Keratinocyte (primary cell): ENCODE data around the gene TOMM22.

Experiments
- CTCF ChIP-seq, 3 experiments: IDR thresholded peaks in 1 of 3; conservative IDR thresholded peaks in 1 of 3; optimal IDR thresholded peaks in 1 of 3; 2 replicates in 2 of 3; 3 replicates in 1 of 3; pipeline versions ENCODE3 to v1.5.1; 2011; ENCODE audit warnings: low read length in 3 of 3, mild to moderate bottlenecking in 3 of 3, moderate library complexity in 2 of 3, control low read depth in 1 of 3, inconsistent platforms in 1 of 3; ENCODE audit not compliant: insufficient read depth in 2 of 3; ENCODE audit errors: extremely low read depth in 1 of 3
- EZH2 ChIP-seq: IDR thresholded peaks from one replicate; pipeline ENCODE4 v1.6.1; 2012; ENCODE audit warnings: inconsistent platforms, mild to moderate bottlenecking, low read length, moderate library complexity

GRCh38 chr22:38652859-38653258 is 28.9 kb upstream of the TOMM22 start:
- TF ChIP-seq EZH2 (no peak), CTCF (optimal IDR thresholded peaks at IDR 0.05 in 1 of 3, IDR thresholded peaks at IDR 0.05 in 1 of 3, conservative IDR thresholded peaks at IDR 0.05 in 1 of 3; ENCODE audit: extremely low read depth in 1 of 3, insufficient read depth in 2 of 3, low read length in 3 of 3) (no peak)
